ENCODE data around the gene PTGDR.

DNA sequence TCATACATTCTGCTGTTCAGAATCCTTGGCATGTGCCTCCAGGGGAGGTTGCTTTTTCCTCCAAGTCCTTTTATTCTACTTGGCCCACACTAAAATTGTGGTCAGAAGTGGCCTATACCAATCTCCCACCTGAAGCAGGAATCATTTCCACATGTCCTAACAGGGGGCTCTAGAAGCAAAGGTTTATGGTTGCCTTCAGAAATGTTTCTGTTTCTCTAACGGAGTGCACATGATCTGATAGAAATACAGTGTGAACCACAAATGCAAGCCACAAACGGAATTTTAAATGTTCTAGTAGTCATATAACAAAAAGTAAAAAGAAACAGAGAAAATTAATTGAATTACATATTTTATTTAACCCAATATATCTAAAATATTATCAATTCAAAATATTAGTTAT, 50.6 kb downstream of the PTGDR start:
- no peak for TF ChIP-seq EP300 (IDR thresholded peaks at IDR 0.05)
- no peak for TF ChIP-seq POLR2A (IDR thresholded peaks at IDR 0.05)
